Keratinocyte (primary cell): Measurements from ENCODE around the gene B9D1.

Experiments used
- EZH2 ChIP-seq: IDR thresholded peaks from one replicate; pipeline ENCODE4 v1.6.1; 2012; ENCODE audit warnings: inconsistent platforms, mild to moderate bottlenecking, low read length, moderate library complexity
- TF ChIP-seq, protein P1 (sequence below), 3 experiments: IDR thresholded peaks in 1 of 3; conservative IDR thresholded peaks in 1 of 3; optimal IDR thresholded peaks in 1 of 3; 2 replicates in 2 of 3; 3 replicates in 1 of 3; pipeline versions ENCODE3 to v1.5.1; 2011; ENCODE audit warnings: low read length in 3 of 3, mild to moderate bottlenecking in 3 of 3, moderate library complexity in 2 of 3, control low read depth in 1 of 3, inconsistent platforms in 1 of 3; ENCODE audit not compliant: insufficient read depth in 2 of 3; ENCODE audit errors: extremely low read depth in 1 of 3

DNA sequence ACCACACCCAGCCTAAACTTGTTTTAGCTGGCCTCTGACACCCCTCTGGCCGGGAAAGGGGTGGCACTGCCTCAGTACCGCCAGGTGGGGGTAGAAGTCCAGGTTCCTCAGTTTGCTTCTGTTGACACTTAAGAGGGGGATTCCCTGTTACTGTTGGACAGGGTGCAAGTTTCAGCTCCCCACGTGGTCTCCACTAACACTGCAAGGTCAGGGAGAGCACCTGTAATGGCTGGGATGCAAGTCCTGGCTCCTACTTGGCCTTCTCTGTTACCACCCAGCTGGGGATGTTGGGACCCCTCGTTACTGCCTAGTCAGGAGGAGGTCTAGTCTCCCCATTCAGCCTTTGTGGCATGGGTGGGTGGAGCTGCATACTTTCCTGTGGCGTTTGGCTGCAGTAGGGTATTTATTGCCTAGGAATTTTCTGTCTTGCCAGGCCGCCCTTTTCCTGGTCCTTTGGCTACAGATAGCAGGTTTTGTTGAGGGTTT is 35.1 kb upstream of the B9D1 start:
- TF ChIP-seq, protein P1, sequence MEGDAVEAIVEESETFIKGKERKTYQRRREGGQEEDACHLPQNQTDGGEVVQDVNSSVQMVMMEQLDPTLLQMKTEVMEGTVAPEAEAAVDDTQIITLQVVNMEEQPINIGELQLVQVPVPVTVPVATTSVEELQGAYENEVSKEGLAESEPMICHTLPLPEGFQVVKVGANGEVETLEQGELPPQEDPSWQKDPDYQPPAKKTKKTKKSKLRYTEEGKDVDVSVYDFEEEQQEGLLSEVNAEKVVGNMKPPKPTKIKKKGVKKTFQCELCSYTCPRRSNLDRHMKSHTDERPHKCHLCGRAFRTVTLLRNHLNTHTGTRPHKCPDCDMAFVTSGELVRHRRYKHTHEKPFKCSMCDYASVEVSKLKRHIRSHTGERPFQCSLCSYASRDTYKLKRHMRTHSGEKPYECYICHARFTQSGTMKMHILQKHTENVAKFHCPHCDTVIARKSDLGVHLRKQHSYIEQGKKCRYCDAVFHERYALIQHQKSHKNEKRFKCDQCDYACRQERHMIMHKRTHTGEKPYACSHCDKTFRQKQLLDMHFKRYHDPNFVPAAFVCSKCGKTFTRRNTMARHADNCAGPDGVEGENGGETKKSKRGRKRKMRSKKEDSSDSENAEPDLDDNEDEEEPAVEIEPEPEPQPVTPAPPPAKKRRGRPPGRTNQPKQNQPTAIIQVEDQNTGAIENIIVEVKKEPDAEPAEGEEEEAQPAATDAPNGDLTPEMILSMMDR (optimal IDR thresholded peaks at IDR 0.05 in 1 of 3, IDR thresholded peaks at IDR 0.05 in 1 of 3, conservative IDR thresholded peaks at IDR 0.05 in 1 of 3; ENCODE audit: extremely low read depth in 1 of 3, insufficient read depth in 2 of 3, low read length in 3 of 3), result peak; percentile 19 to 46 (median 43)
- no peak for TF ChIP-seq EZH2
